WTC11 (cell line): Measurements from ENCODE around the gene HOXB3. TPM values are rescaled to one million over a fixed set of nuclear protein-coding genes. Genes with fewer than 3 reads are reported as not detected.

Experiments used
- ATAC-seq: fragments of 200-7000 bp; cut with Tn5 transposase; 2 replicates; pipeline ENCODE4 v1.10.0; 2021; ENCODE audit warnings: mild to moderate bottlenecking, moderate library complexity
- CTCF ChIA-PET: fragments of 300-600 bp; sonication (Branson Sonifier 250); formaldehyde crosslinking; loops from one replicate; lab custom pipeline; 2021; ENCODE audit warnings: antibody characterized with exemption; lab: Charles Lee
- POLR2A ChIA-PET: fragments of 350-600 bp; sonication (Branson Sonifier 250); formaldehyde crosslinking; loops from one replicate; lab custom pipeline; 2021; ENCODE audit warnings: antibody characterized with exemption; lab: Charles Lee
- DNase-seq: peaks from one replicate; pipeline ENCODE4 v3.0.0; 2021; ENCODE audit warnings: low spot score
- H3K27ac Mint-ChIP-seq: 2 replicates; pipeline ENCODE4 v1.8.0; 2021; ENCODE audit warnings: mixed read lengths
- H3K27me3 Mint-ChIP-seq: 2 replicates; pipeline ENCODE4 v1.8.0; 2021; ENCODE audit warnings: low read depth, mild to moderate bottlenecking, moderate library complexity, mixed read lengths
- H3K36me3 Mint-ChIP-seq: 2 replicates; pipeline ENCODE4 v1.8.0; 2021; ENCODE audit warnings: mixed read lengths
- H3K4me1 Mint-ChIP-seq: 2 replicates; pipeline ENCODE4 v1.8.0; 2022; ENCODE audit warnings: mixed read lengths
- H3K4me3 Mint-ChIP-seq: 2 replicates; pipeline ENCODE4 v1.8.0; 2021; ENCODE audit warnings: mild to moderate bottlenecking, moderate library complexity, mixed read lengths
- H3K9me3 Mint-ChIP-seq: 2 replicates; pipeline ENCODE4 v1.8.0; 2021; ENCODE audit warnings: mixed read lengths
- CREM ChIP-seq: sonication (generic); formaldehyde crosslinking; IDR thresholded peaks from 2 replicates; pipeline ENCODE4 v1.8.1; 2022; ENCODE audit warnings: mild to moderate bottlenecking, missing genetic modification reagents, moderate library complexity
- GRHL2 ChIP-seq: fragments of 250-450 bp; sonication (Bioruptor Pico); IDR thresholded peaks from 2 replicates; pipeline ENCODE4 v1.8.0; 2022; ENCODE audit warnings: mild to moderate bottlenecking, moderate library complexity; ENCODE audit not compliant: insufficient replicate concordance, severe bottlenecking
- HMGXB4 ChIP-seq: sonication (generic); formaldehyde crosslinking; IDR thresholded peaks from 2 replicates; pipeline ENCODE4 v1.8.1; 2023; ENCODE audit warnings: mild to moderate bottlenecking, moderate library complexity, missing genetic modification reagents
- MYBL2 ChIP-seq: sonication (generic); formaldehyde crosslinking; IDR thresholded peaks from 2 replicates; pipeline ENCODE4 v1.8.1; 2023; ENCODE audit warnings: mild to moderate bottlenecking, moderate library complexity, missing genetic modification reagents
- NFE2L1 ChIP-seq: sonication (generic); formaldehyde crosslinking; IDR thresholded peaks from 2 replicates; pipeline ENCODE4 v1.8.1; 2023; ENCODE audit warnings: missing genetic modification reagents
- NFYB ChIP-seq: sonication (generic); formaldehyde crosslinking; conservative IDR thresholded peaks from 2 replicates; pipeline ENCODE4 v1.8.0; 2022; ENCODE audit warnings: low read depth, missing genetic modification reagents
- NR2C2 ChIP-seq: sonication (generic); formaldehyde crosslinking; IDR thresholded peaks from 2 replicates; pipeline ENCODE4 v1.8.0; 2022; ENCODE audit warnings: mild to moderate bottlenecking, missing genetic modification reagents
- OVOL2 ChIP-seq: fragments of 250-450 bp; sonication (Bioruptor Pico); IDR thresholded peaks from 2 replicates; pipeline ENCODE4 v1.9.0; 2021; ENCODE audit warnings: mild to moderate bottlenecking, borderline replicate concordance
- PRDM15 ChIP-seq: sonication (generic); formaldehyde crosslinking; IDR thresholded peaks from 2 replicates; pipeline ENCODE4 v1.8.0; 2022; ENCODE audit warnings: missing genetic modification reagents
- PRRX2 ChIP-seq: fragments of 250-450 bp; sonication (Bioruptor Pico); IDR thresholded peaks from 2 replicates; pipeline ENCODE4 v1.8.0; 2021; ENCODE audit warnings: mild to moderate bottlenecking
- RORB ChIP-seq: fragments of 250-450 bp; sonication (Bioruptor Pico); IDR thresholded peaks from 2 replicates; pipeline ENCODE4 v1.9.0; 2021; ENCODE audit warnings: mild to moderate bottlenecking
- SMAD3 ChIP-seq: sonication (generic); formaldehyde crosslinking; IDR thresholded peaks from 2 replicates; pipeline ENCODE4 v1.8.0; 2022; ENCODE audit warnings: missing genetic modification reagents, mild to moderate bottlenecking, borderline replicate concordance
- TEAD1 ChIP-seq: sonication (generic); formaldehyde crosslinking; IDR thresholded peaks from 2 replicates; pipeline ENCODE4 v1.8.0; 2022; ENCODE audit warnings: mild to moderate bottlenecking, missing genetic modification reagents
- TEAD4 ChIP-seq: sonication (generic); formaldehyde crosslinking; IDR thresholded peaks from 2 replicates; pipeline ENCODE4 v1.8.0; 2022; ENCODE audit warnings: mild to moderate bottlenecking, missing genetic modification reagents
- ZNF121 ChIP-seq: sonication (generic); formaldehyde crosslinking; IDR thresholded peaks from 2 replicates; pipeline ENCODE4 v1.8.0; 2023; ENCODE audit warnings: missing genetic modification reagents
- ZNF138 ChIP-seq: sonication (generic); formaldehyde crosslinking; conservative IDR thresholded peaks from 2 replicates; pipeline ENCODE4 v1.8.1; 2022; ENCODE audit warnings: mild to moderate bottlenecking, moderate library complexity, missing genetic modification reagents
- ZNF281 ChIP-seq: sonication (generic); formaldehyde crosslinking; IDR thresholded peaks from 2 replicates; pipeline ENCODE4 v1.8.0; 2023; ENCODE audit warnings: mild to moderate bottlenecking, missing genetic modification reagents
- ZNF416 ChIP-seq: fragments of 250-450 bp; sonication (Bioruptor Pico); IDR thresholded peaks from 2 replicates; pipeline ENCODE4 v1.9.0; 2021; ENCODE audit warnings: mild to moderate bottlenecking, inconsistent platforms
- ZNF512 ChIP-seq: sonication (generic); formaldehyde crosslinking; IDR thresholded peaks from 2 replicates; pipeline ENCODE4 v1.8.1; 2022; ENCODE audit warnings: missing genetic modification reagents, borderline replicate concordance
- ZNF671 ChIP-seq: fragments of 250-450 bp; sonication (Bioruptor Pico); IDR thresholded peaks from 2 replicates; pipeline ENCODE4 v1.8.0; 2021; ENCODE audit warnings: mild to moderate bottlenecking
- total RNA-seq: library from RNA; stranded (reverse); gene quantifications from 3 replicates; pipeline ENCODE4 v1.2.3, GENCODE V29; 2021

The HOXB3 gene
- total RNA-seq, 1 experiment from 2014 or later: 0.09 TPM

GRCh38 chr17:48528153-48528935 is 61.7 kb downstream of the HOXB3 start:
- ChIA-PET POLR2A (no interaction called here), CTCF (interaction anchor here (1.7 kb wide), 2 partner anchors 13 to 27 kb away, joined by 5 read pairs; no protein-coding TSS in a partner anchor)
- Mint-ChIP-seq H3K9me3 (no peaks in the 10 kb centered on the region), H3K4me3 (peak overlapping the region; percentile 14; the same call in 1 of the 2 replicates), H3K36me3 (no peaks in the 10 kb centered on the region), H3K27me3 (peaks cover 100% of the 10 kb centered on the region), H3K27ac (no peak overlapping the region; the same call in 1 of the 2 replicates), H3K4me1 (peaks cover 63% of the 10 kb centered on the region)
- TF ChIP-seq ZNF416 (CRISPR knock-in tag): no peak
- TF ChIP-seq ZNF138 (CRISPR knock-in tag): no peak
- TF ChIP-seq TEAD4 (CRISPR knock-in tag): no peak
- TF ChIP-seq RORB (CRISPR knock-in tag): no peak
- no peak for TF ChIP-seq MYBL2 (CRISPR knock-in tag)
- no peak for TF ChIP-seq GRHL2 (CRISPR knock-in tag)
- no peak for TF ChIP-seq PRDM15 (CRISPR knock-in tag)
- TF ChIP-seq SMAD3 (CRISPR knock-in tag): no peak
- TF ChIP-seq TEAD1 (CRISPR knock-in tag): no peak
- DNase-seq: peak; percentile 41
- peak; percentile 12 for ATAC-seq

- DNase-seq (no peak), ATAC-seq (peak; percentile 30)
- ChIA-PET POLR2A (interaction anchor here (0.6 to 0.7 kb wide), 2 partner anchors 369 to 491 kb away, joined by 3 to 5 read pairs; no protein-coding TSS in a partner anchor), CTCF (interaction anchor here (1.0 to 1.4 kb wide), 5 partner anchors 15 to 357 kb away, joined by 3 to 5 read pairs (median 3); no protein-coding TSS in a partner anchor)
- TF ChIP-seq ZNF138 (CRISPR knock-in tag) (no peak), ZNF281 (no peak), NR2C2 (CRISPR knock-in tag) (no peak), PRRX2 (CRISPR knock-in tag) (no peak), ZNF671 (CRISPR knock-in tag) (no peak), NFE2L1 (no peak), CREM (no peak), ZNF121 (no peak), SMAD3 (CRISPR knock-in tag) (no peak), OVOL2 (CRISPR knock-in tag) (no peak), HMGXB4 (CRISPR knock-in tag) (no peak), NFYB (CRISPR knock-in tag) (no peak), ZNF512 (CRISPR knock-in tag) (no peak)
- H3K9me3 Mint-ChIP-seq: no peaks in the 10 kb centered on the region
- H3K27me3 Mint-ChIP-seq: peaks cover 100% of the 10 kb centered on the region
- H3K27ac Mint-ChIP-seq: no peak overlapping the region
- H3K4me3 Mint-ChIP-seq: peak overlapping the region; percentile 70
- no peaks in the 10 kb centered on the region for H3K36me3 Mint-ChIP-seq
- peaks cover 59% of the 10 kb centered on the region for H3K4me1 Mint-ChIP-seq
Observed at GRCh38 chr17:48527547-48527932, 62.5 kb downstream of the HOXB3 start.
